SH-SY5Y (cell line): ENCODE results near the gene PLOD1.

Source experiments
- GATA2 ChIP-seq: IDR thresholded peaks from 2 replicates; pipeline ENCODE4 v1.6.1; 2011; ENCODE audit warnings: mild to moderate bottlenecking, low read depth, low read length
- GATA3 ChIP-seq: IDR thresholded peaks from 2 replicates; pipeline ENCODE4 v1.6.1; 2011; ENCODE audit warnings: low read depth, mild to moderate bottlenecking, low read length, moderate library complexity

- TF ChIP-seq GATA2 (no peak), GATA3 (no peak)
Observed at GRCh38 chr1:12003762-12004161, 69.2 kb downstream of the PLOD1 start.
